ENCODE measurements around the gene TMOD2. TPM values are rescaled to one million over a fixed set of nuclear protein-coding genes. Genes with fewer than 3 reads are reported as not detected.
A peak's percentile ranks its signal among the peaks of the same experiment; 100 is the strongest.

Gene TMOD2
- total and polyA plus RNA-seq, 2 experiments from 2014 or later = 3.0 to 5.9 TPM

- no peak overlapping the region for H3K4me2 ChIP-seq
- peaks cover 10% of the 10 kb centered on the region for H3K4me1 Mint-ChIP-seq
- peaks cover 23% of the 10 kb centered on the region for H3K27me3 Mint-ChIP-seq (ENCODE audit: insufficient read depth, low read depth, poor library complexity)
- no peaks in the 10 kb centered on the region for H3K36me3 ChIP-seq (ENCODE audit: insufficient read depth)
- H3K27me3 ChIP-seq (ENCODE audit: insufficient read depth) = peaks cover 21% of the 10 kb centered on the region
- ATAC-seq (no peak), DNase-seq (ENCODE audit: low spot score) (no peak)
- H4K20me1 ChIP-seq (replicated peaks; ENCODE audit: insufficient read depth) = peaks cover 9% of the 10 kb centered on the region; the same call in 1 of the 2 replicates
- H3K4me3 Mint-ChIP-seq = no peak overlapping the region
- H3K27ac ChIP-seq (ENCODE audit: low read depth) = no peak overlapping the region
- H3K4me1 ChIP-seq (ENCODE audit: insufficient read depth) = peaks cover 5% of the 10 kb centered on the region; the same call in 1 of the 2 replicates
- TF ChIP-seq STAT1 (IDR thresholded peaks at IDR 0.05; ENCODE audit: unreplicated experiment) (no peak), ZNF331 (CRISPR knock-in tag; IDR thresholded peaks at IDR 0.05; ENCODE audit: low read depth) (no peak), CREB1 (CRISPR knock-in tag; IDR thresholded peaks at IDR 0.05; ENCODE audit: low read depth) (no peak)
- no peaks in the 10 kb centered on the region for H3K9me2 ChIP-seq (ENCODE audit: insufficient read depth)
- H2AFZ ChIP-seq = no peak overlapping the region
- no peak overlapping the region for H3K27ac Mint-ChIP-seq
- H3K36me3 Mint-ChIP-seq (ENCODE audit: low read depth) = no peaks in the 10 kb centered on the region; the same call in 2 of the 3 replicates
- no peaks in the 10 kb centered on the region for H3K79me2 ChIP-seq (replicated peaks; ENCODE audit: insufficient read depth)
- H3F3A ChIP-seq (replicated peaks; ENCODE audit: low read depth) = no peaks in the 10 kb centered on the region; the same call in 1 of the 2 replicates
- H3K9me3 Mint-ChIP-seq = no peaks in the 10 kb centered on the region; the same call in 2 of the 3 replicates
- H3K4me3 ChIP-seq = no peak overlapping the region
Observed at GRCh38 chr15:51756482-51756881, 5.1 kb downstream of the TMOD2 start.

GRCh38 chr15:51757450-51757849, 6.1 kb downstream of the TMOD2 start:
- H3F3A ChIP-seq (replicated peaks; ENCODE audit: low read depth) = no peaks in the 10 kb centered on the region; the same call in 1 of the 2 replicates
- Mint-ChIP-seq H3K4me3 (no peak overlapping the region), H3K36me3 (ENCODE audit: low read depth) (no peaks in the 10 kb centered on the region; the same call in 2 of the 3 replicates), H3K27ac (no peak overlapping the region), H3K4me1 (peaks cover 7% of the 10 kb centered on the region), H3K27me3 (ENCODE audit: insufficient read depth, low read depth, poor library complexity) (peaks cover 17% of the 10 kb centered on the region), H3K9me3 (no peaks in the 10 kb centered on the region; the same call in 2 of the 3 replicates)
- H3K9me2 ChIP-seq (ENCODE audit: insufficient read depth) = no peaks in the 10 kb centered on the region
- DNase-seq (ENCODE audit: low spot score) = peak; percentile 39
- peaks cover 9% of the 10 kb centered on the region; the same call in 1 of the 2 replicates for H4K20me1 ChIP-seq (replicated peaks; ENCODE audit: insufficient read depth)
- no peak overlapping the region for H3K4me2 ChIP-seq
- peaks cover 4% of the 10 kb centered on the region; the same call in 1 of the 2 replicates for H3K4me1 ChIP-seq (ENCODE audit: insufficient read depth)
- no peaks in the 10 kb centered on the region for H3K36me3 ChIP-seq (ENCODE audit: insufficient read depth)
- ATAC-seq = peak; percentile 76
- H3K27me3 ChIP-seq (ENCODE audit: insufficient read depth) = peaks cover 16% of the 10 kb centered on the region
- H2AFZ ChIP-seq = no peak overlapping the region
- no peak overlapping the region for H3K4me3 ChIP-seq
- no peaks in the 10 kb centered on the region for H3K79me2 ChIP-seq (replicated peaks; ENCODE audit: insufficient read depth)
- H3K27ac ChIP-seq (ENCODE audit: low read depth) = no peak overlapping the region
- TF ChIP-seq EZH2phosphoT487 (IDR thresholded peaks at IDR 0.05; ENCODE audit: unreplicated experiment) = no peak
- TF ChIP-seq ETS1 (IDR thresholded peaks at IDR 0.05) = no peak
- no peak for TF ChIP-seq ZNF114 (CRISPR knock-in tag; IDR thresholded peaks at IDR 0.05)
- no peak for TF ChIP-seq CTCF (conservative IDR thresholded peaks at IDR 0.05; ENCODE audit: low read depth in 2 of 2)
- TF ChIP-seq CREB1 (CRISPR knock-in tag; IDR thresholded peaks at IDR 0.05; ENCODE audit: low read depth) = no peak
- TF ChIP-seq JUNB (IDR thresholded peaks at IDR 0.05; ENCODE audit: unreplicated experiment) = no peak
- no peak for TF ChIP-seq EZH2 (IDR thresholded peaks at IDR 0.05; ENCODE audit: low read depth, unreplicated experiment)
- no peak for TF ChIP-seq NANOG (IDR thresholded peaks at IDR 0.05; ENCODE audit: borderline replicate concordance)
- TF ChIP-seq STAT1 (IDR thresholded peaks at IDR 0.05; ENCODE audit: unreplicated experiment) = no peak
- no peak for TF ChIP-seq REST (IDR thresholded peaks at IDR 0.05; ENCODE audit: unreplicated experiment)
- no peak for TF ChIP-seq POLR2AphosphoS5 (IDR thresholded peaks at IDR 0.05; ENCODE audit: low read depth)
